RPMI8226 (cell line): ENCODE measurements around the gene RBM6.
A peak's percentile ranks its signal among the peaks of the same experiment; 100 is the strongest.

Experiments
- DNase-seq: peaks from one replicate; pipeline ENCODE4 v3.0.0-alpha.2; 2015

The RBM6 gene

GRCh38 chr3:50095352-50095998 is 155.5 kb downstream of the RBM6 start:
- DNase-seq, result no peak

DNA sequence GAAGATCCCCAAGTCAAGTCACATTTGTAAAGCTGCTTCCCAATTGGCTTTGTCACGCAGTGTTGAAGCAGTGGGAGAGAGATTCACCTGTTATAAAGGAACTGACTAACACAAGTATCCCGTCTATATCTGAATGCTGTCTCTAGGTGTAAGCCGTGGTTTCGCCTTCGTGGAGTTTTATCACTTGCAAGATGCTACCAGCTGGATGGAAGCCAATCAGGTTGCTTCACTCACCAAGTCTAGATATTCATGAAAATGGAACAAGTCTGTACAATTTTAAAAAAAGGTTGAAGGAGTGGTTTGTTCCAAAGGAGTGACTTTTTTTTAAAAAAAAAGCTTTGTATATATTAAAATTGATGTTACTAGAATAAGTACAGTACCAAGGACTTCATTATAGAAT is 160.4 kb downstream of the RBM6 start:
- DNase-seq, result no peak

GRCh38 chr3:50100956-50101845 is 161.3 kb downstream of the RBM6 start:
- no peak for DNase-seq

- no peak for DNase-seq
Measured at GRCh38 chr3:50102558-50102957, 162.6 kb downstream of the RBM6 start.

DNA sequence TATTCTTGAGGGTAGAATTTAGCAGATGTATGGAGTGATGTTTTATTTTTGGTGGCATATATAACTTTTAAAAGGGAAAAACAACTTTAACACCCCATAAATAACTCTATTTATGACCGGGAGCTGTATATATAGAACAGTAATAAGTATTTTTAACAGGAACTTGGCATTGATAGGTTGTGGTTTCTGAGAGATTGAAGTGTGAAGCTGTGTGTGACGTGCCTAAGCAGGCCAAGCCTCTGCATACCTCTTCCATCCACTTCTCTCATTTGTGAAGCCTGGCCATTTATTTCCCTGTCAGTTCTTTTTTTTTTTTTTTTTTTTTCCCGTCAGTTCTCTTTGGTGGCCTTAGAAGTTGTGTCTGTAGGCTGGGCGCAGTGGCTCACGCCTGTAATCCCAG is 171.8 kb downstream of the RBM6 start:
- no peak for DNase-seq

- DNase-seq, result no peak
Measured at GRCh38 chr3:50112462-50112861, 172.5 kb downstream of the RBM6 start.

DNA sequence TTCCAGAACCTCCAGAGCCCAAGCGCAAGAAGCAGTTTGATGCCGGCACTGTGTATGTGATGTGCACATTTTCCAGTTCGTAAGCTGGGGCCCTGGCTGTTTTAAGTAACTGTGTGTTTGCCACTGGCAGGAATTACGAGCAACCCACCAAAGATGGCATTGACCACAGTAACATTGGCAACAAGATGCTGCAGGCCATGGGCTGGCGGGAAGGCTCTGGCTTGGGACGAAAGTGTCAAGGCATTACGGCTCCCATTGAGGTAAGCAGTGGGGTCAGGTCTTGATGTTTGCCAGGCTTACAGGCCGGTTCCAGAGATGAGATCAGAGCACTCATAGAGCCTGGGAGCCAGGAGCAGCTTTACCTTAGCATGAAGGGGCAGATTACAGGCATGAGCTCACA is 177.2 kb downstream of the RBM6 start:
- DNase-seq, result no peak

DNA sequence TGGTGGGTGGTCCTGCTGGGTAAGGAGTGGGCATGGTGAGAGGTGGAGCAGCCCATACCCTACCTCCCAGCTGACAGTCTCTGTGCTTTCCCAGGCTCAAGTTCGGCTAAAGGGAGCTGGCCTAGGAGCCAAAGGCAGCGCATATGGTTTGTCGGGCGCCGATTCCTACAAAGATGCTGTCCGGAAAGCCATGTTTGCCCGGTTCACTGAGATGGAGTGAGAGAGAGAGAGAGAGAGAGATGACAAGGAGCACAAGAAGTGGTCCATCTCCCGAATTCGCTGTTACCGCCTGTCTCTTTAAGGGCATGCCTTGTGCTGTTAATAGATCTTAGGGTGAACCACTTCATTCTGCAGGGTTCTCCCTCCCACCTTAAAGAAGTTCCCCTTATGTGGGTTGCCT is 178.3 kb downstream of the RBM6 start:
- no peak for DNase-seq

GRCh38 chr3:50119786-50120185 is 179.8 kb downstream of the RBM6 start:
- DNase-seq, result no peak

- DNase-seq, result no peak
Measured at GRCh38 chr3:50120364-50121071, 180.6 kb downstream of the RBM6 start.

GRCh38 chr3:50121072-50122032 is 181.4 kb downstream of the RBM6 start:
- DNase-seq, result peak; percentile 83

DNA sequence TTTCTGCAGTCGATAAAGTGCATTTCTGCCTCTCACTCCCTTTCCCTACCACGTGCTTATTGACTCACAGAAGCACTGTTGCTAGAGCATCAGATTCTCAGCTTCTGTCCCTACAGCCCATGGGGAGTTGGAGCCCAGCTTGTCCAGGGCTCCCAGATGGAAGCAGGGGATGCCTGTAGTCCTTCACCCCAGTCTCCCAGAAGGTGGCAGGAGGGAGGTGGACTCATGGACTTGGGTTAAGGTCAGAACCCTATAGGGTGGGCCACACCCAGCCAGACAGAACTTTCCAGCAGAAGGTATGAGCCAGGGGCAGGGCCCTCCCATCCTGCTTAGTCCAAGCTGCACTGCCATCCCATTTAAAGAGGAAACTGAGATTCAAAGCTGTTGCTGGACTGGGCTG is 182.1 kb downstream of the RBM6 start:
- no peak for DNase-seq

GRCh38 chr3:50122661-50123391 is 182.9 kb downstream of the RBM6 start:
- DNase-seq, result no peak

DNA sequence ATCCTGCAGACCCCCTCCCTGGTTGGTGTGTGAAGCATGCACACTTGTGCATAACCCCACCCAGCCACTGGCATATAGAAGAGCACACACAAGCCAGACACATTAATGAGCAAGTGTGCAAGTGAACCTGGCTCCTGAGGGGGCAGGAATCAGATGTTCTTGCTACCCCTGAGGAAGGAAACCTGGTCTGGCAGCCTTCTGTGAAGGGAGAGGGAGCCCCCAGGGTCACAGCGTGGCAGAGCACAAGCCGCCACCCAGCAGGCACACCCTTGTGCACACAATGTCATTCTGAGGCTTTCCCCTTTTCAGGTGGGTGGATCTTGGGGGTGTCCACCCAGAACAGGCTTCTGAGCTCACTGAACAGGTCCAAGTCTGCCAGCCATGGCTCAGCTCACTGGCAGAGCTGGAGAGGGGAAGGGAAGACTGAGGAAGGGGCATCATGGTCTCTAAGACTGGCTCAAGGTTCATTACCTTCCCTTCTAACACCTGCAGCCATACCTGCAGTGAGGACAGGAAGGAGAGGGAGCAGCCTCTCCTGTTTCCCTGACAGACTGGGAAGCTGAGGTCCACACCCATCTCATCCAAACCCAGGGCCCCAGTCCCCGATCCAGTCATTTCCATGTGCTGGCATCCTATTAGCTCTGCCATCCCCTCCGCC is 183.6 kb downstream of the RBM6 start:
- DNase-seq, result no peak

- no peak for DNase-seq
Measured at GRCh38 chr3:50124052-50124799, 184.3 kb downstream of the RBM6 start.

- no peak for DNase-seq
Measured at GRCh38 chr3:50124800-50125178, 184.8 kb downstream of the RBM6 start.

- DNase-seq, result no peak
Measured at GRCh38 chr3:50125541-50126286, 185.8 kb downstream of the RBM6 start.

DNA sequence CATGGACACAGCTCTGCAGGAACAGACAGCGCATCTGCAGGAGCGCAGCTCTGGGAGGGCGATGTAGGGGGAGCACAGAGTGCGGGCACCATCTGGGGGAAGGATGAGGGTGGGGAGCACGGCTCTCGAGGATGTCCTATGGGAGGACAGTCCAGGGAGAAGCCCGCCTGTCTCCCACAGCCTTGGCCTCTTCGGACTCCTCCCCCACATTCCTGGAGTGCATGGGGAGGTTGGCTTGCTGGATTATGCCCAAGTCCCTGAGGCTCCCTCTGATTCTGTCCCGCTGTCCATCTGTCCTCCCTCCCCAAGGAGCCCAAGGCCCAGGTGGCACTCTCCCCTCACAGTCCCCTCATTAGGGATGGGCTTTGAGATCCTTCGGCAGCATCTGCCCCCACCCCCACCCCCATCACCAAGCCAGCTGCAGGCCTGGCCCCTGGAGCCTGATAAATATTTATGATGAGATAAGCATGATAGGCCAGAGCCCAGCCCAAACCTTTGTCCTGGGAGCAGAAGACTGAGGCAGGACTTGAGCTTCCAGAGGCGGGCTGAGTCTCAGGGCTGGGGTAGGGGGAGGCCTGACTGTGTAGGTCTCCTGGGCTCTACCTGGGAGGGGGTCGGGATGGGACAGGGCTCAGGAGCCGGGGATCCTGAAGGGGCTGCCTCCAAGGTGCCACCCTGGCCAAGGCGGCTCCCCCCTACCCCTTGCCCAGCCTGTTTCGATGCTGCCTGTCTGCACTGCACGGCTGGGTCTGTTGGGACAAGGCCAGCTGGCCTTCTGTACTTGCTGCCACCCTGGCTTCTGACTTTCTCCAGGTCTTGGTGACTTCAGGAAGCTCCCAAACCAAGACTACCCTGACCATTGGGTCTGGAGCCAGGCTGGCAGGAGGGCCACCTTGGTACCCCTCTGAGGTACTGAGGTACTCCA is 186.6 kb downstream of the RBM6 start:
- DNase-seq, result no peak
